ENCODE measurements around the gene PHACTR3. TPM values are rescaled to one million over a fixed set of nuclear protein-coding genes. Genes with fewer than 3 reads are reported as not detected.
A peak's percentile ranks its signal among the peaks of the same experiment; 100 is the strongest.

PHACTR3 gene
- total RNA-seq, 1 donor from 2014 or later: not detected

DNA sequence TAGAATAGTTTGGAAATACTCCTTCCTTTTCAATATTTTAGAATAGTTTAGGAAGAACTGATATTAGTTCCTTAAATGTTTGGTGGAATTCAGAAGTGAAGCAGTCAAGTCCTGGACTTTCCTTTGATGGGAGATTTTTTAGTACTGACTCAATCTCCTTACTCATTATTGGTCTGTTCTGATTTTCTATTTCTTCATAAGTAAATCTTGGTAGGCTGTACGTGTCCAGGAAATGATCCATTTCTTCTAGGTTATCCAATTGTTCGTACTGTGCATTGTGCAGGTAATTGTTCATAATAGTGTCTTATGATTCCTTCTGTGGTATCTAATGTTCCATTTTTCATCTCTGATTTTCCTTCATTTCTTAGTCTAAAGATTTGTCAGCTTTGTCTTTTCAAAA is 190.2 kb downstream of the PHACTR3 start:
- Mint-ChIP-seq H3K4me1 (ENCODE audit: low read depth) (no peaks in the 10 kb centered on the region), H3K27me3 (ENCODE audit: low read depth) (peaks cover 5% of the 10 kb centered on the region), H3K9me3 (ENCODE audit: low read depth) (peaks cover 26% of the 10 kb centered on the region), H3K4me3 (ENCODE audit: unreplicated experiment) (no peak overlapping the region), H3K36me3 (ENCODE audit: low read depth) (no peaks in the 10 kb centered on the region), H3K27ac (ENCODE audit: unreplicated experiment) (no peak overlapping the region)
- TF ChIP-seq, protein P1, sequence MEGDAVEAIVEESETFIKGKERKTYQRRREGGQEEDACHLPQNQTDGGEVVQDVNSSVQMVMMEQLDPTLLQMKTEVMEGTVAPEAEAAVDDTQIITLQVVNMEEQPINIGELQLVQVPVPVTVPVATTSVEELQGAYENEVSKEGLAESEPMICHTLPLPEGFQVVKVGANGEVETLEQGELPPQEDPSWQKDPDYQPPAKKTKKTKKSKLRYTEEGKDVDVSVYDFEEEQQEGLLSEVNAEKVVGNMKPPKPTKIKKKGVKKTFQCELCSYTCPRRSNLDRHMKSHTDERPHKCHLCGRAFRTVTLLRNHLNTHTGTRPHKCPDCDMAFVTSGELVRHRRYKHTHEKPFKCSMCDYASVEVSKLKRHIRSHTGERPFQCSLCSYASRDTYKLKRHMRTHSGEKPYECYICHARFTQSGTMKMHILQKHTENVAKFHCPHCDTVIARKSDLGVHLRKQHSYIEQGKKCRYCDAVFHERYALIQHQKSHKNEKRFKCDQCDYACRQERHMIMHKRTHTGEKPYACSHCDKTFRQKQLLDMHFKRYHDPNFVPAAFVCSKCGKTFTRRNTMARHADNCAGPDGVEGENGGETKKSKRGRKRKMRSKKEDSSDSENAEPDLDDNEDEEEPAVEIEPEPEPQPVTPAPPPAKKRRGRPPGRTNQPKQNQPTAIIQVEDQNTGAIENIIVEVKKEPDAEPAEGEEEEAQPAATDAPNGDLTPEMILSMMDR (IDR thresholded peaks at IDR 0.05): no peak
- DNase-seq (ENCODE audit: low spot score): no peak

DNA sequence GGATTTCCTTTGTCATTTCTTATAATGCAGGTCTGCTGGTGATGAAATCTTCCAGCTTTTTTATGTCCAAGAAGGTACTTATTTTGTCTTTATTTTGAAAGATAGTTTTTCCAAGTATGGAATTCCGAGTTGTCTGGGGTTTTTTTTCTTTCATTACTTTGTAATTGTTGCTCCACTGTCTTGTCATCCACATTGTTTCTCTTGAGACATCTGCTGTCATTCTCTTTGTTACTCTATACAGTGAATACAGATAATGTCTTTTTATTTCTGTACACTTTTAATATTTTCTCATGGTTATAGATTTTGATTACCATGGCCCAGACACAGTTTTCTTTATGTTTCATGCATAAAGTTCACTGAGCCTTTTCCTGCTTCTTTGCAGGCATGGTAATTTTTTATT is 196.0 kb downstream of the PHACTR3 start:
- Mint-ChIP-seq H3K9me3 (ENCODE audit: low read depth) (peaks cover 45% of the 10 kb centered on the region), H3K27me3 (ENCODE audit: low read depth) (peaks cover 3% of the 10 kb centered on the region), H3K27ac (ENCODE audit: unreplicated experiment) (no peak overlapping the region), H3K36me3 (ENCODE audit: low read depth) (peaks cover 2% of the 10 kb centered on the region), H3K4me3 (ENCODE audit: unreplicated experiment) (no peak overlapping the region), H3K4me1 (ENCODE audit: low read depth) (peaks cover 3% of the 10 kb centered on the region)
- no peak for DNase-seq (ENCODE audit: low spot score)
- TF ChIP-seq, protein P1 (IDR thresholded peaks at IDR 0.05): no peak

DNA sequence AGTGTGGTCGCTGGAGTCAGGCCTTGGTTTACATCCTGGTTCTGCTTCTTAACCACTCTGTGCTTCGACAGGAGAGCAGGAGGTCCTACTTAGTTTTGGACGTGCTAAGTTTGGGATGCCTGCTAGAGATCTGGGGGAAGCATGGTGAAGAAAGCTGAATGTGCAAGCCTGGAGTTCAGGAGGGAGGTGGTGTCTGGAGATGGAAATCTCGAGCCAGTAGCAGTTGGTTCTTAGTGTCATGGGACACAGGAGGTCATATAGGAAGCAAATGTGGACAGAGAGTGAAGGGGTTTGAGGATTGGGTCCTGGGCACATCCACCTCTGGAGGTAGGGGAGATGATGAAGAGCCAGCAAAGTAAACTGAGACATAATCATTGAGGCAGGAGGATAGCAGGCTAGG is 197.7 kb downstream of the PHACTR3 start:
- Mint-ChIP-seq H3K4me3 (ENCODE audit: unreplicated experiment) (no peak overlapping the region), H3K36me3 (ENCODE audit: low read depth) (peaks cover 2% of the 10 kb centered on the region)

DNA sequence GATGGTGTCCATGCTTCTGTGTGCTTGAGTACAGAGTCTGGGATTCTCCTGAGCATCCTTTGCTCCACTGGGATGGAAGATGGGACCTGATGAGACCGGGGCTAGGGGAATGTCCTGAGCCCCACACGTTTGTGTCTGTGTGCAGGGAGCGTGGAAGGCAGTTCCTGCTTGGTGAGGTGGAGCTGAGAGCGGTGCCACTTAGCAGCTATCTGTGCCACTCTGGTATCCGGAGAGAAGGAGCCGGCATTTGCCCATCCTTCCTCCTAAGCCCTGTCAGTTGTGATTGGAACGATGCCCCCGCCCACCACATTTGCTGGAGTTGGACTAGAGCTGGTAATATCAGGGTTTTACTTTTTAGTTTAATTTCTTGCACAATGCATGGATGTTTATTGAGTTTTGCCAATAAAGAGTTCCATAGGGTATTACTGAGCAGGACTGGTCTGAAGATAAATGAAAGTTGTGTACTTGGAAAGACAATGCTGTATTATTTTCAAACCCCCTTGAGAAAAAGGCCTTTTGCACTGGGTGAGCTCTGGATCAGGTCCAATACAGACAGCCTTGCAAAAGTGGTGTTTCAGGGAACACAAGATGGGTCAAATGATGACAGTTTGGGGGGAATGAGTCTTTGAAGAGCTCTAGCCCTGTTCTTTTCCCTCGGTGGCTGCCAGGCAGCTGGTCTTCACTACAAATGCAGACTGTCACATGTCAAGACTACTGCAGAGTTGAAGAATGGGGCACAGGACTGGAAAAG is 198.3 kb downstream of the PHACTR3 start:
- H3K36me3 Mint-ChIP-seq (ENCODE audit: low read depth): peaks cover 2% of the 10 kb centered on the region
- DNase-seq (ENCODE audit: low spot score): peak; percentile 51

More for the DNA sequence above, 197.7 kb downstream of the PHACTR3 start:
- Mint-ChIP-seq H3K27ac (ENCODE audit: unreplicated experiment) (no peak overlapping the region), H3K27me3 (ENCODE audit: low read depth) (peaks cover 3% of the 10 kb centered on the region), H3K9me3 (ENCODE audit: low read depth) (peaks cover 33% of the 10 kb centered on the region), H3K4me1 (ENCODE audit: low read depth) (peaks cover 3% of the 10 kb centered on the region)
- TF ChIP-seq, protein P1 (IDR thresholded peaks at IDR 0.05): no peak
- DNase-seq (ENCODE audit: low spot score): no peak

DNA sequence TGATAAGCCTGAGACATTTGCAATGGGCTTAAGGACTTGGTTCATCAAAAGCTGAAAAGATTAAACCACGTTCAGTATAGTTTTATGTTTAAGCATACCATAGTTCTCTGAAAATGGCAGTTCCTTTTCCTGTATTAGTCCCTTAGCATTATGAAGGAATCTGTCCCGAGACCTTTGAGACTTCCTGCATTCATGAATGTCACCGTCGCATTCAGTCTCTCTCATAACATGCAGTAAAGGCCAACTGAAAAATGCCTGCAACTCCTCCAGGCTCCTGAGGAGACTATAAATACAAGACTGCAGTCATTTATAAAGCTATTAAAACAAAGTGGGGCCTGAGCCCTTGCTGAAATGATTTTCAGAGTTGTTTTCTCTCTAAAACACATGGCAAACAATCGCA is 200.0 kb downstream of the PHACTR3 start:
- H3K27me3 Mint-ChIP-seq (ENCODE audit: low read depth): peaks cover 3% of the 10 kb centered on the region

More for the DNA sequence above, 198.3 kb downstream of the PHACTR3 start:
- Mint-ChIP-seq H3K27me3 (ENCODE audit: low read depth) (peaks cover 3% of the 10 kb centered on the region), H3K9me3 (ENCODE audit: low read depth) (peaks cover 30% of the 10 kb centered on the region), H3K27ac (ENCODE audit: unreplicated experiment) (no peak overlapping the region), H3K4me3 (ENCODE audit: unreplicated experiment) (no peak overlapping the region), H3K4me1 (ENCODE audit: low read depth) (peaks cover 3% of the 10 kb centered on the region)
- TF ChIP-seq, protein P1 (IDR thresholded peaks at IDR 0.05): no peak

More for the DNA sequence above, 200.0 kb downstream of the PHACTR3 start:
- Mint-ChIP-seq H3K4me1 (ENCODE audit: low read depth) (peaks cover 3% of the 10 kb centered on the region), H3K27ac (ENCODE audit: unreplicated experiment) (no peak overlapping the region), H3K4me3 (ENCODE audit: unreplicated experiment) (no peak overlapping the region), H3K9me3 (ENCODE audit: low read depth) (peaks cover 22% of the 10 kb centered on the region), H3K36me3 (ENCODE audit: low read depth) (peaks cover 2% of the 10 kb centered on the region)
- TF ChIP-seq, protein P1 (IDR thresholded peaks at IDR 0.05): no peak
- DNase-seq (ENCODE audit: low spot score): no peak
